ENCODE data around the gene GRID2IP.

DNA sequence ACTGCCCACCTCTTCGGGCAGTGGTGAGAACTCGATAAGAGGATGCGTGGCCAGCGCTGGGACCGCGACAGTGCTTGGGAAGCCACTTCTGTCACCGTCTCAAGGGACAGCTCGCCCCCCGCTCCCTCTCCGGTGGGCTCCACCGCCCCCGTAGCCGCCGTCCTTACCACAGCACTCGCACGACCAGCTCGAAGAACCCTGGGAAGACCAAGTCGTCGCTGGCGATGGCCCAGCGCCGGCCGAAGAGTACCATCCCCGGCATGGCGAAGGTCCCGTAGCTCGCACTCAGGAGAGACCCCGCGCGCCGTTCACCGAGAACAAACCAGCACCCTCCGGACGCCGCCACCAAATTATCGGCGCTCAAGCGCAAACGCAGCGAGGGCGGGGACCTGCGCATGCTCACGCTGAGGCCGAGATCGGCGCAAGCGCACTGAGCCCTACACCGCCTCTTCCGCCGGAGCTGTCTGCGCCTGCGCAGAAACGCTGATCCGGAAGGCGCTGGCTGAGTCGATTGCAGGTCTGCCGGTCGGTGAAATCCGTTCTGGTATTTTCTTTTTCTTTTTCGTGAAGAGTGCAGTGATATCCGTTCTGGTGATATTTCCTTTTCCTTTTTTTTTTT lies 103.6 kb downstream of the GRID2IP start, which contains the start of gene DAGLB:
- TF ChIP-seq, protein P1, sequence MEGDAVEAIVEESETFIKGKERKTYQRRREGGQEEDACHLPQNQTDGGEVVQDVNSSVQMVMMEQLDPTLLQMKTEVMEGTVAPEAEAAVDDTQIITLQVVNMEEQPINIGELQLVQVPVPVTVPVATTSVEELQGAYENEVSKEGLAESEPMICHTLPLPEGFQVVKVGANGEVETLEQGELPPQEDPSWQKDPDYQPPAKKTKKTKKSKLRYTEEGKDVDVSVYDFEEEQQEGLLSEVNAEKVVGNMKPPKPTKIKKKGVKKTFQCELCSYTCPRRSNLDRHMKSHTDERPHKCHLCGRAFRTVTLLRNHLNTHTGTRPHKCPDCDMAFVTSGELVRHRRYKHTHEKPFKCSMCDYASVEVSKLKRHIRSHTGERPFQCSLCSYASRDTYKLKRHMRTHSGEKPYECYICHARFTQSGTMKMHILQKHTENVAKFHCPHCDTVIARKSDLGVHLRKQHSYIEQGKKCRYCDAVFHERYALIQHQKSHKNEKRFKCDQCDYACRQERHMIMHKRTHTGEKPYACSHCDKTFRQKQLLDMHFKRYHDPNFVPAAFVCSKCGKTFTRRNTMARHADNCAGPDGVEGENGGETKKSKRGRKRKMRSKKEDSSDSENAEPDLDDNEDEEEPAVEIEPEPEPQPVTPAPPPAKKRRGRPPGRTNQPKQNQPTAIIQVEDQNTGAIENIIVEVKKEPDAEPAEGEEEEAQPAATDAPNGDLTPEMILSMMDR (IDR thresholded peaks at IDR 0.05): no peak
- TF ChIP-seq EZH2 (IDR thresholded peaks at IDR 0.05) (no peak), EZH2phosphoT487 (IDR thresholded peaks at IDR 0.05) (no peak)
